ENCODE measurements around the gene REX1BD.

Gene REX1BD

DNA sequence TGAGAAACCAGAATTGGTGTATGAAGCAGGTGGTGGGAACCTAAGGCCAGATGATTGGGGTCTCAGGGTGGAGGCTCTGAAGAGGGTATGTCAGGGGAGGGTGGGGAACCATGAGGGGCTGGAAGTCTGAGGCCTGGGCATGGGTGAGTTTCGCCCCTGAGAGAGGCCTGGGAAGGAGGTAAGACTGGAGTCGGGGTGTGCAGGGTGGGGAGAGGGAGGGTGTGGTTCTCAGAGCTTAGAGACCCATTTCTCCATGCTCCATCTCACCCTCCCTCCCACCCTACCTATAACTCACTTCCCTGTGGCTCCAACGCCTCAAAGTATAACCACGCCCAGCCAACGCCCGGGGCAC lies 47.2 kb downstream of the REX1BD start:
- H3K4me3 ChIP-seq (ENCODE audit: low read depth, low read length) = no peak overlapping the region

DNA sequence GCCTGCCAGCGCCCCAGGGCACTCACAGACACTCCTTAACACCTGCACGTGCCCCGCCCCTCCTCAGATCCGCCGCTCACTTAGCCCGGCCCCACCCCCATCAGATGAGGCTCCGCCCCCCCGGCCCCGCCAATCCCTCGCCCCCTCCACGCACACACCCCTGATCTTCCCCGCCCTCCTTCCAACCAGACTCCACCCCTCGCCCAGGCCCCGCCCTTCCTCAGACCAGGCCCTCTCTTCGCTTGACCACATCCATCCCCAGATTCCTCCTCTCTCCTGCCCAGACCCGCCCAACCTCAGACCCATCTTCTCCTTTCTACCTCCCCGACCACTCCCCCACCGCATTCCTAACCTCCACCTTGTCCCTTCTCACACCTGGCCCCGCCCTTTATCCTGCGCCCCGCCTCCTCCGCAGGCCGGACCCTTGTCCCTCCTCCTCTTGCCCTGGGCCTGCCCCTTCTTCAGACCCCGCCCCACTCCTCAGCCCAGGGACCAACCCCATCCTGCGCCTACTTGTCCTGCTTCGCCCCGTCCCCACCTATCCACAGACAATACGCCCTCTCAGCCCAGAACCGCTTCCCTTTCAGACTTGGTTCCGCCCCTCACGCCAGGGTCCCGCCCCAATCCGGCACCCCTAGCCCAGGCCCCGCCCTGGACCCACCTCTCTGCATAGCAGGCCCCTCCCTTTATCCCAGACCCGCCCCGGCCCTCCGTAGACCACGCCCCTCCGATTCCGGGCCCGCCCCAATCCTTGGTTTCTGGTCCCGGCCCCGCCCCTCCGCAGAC lies 47.8 kb downstream of the REX1BD start:
- TF ChIP-seq, protein P1, sequence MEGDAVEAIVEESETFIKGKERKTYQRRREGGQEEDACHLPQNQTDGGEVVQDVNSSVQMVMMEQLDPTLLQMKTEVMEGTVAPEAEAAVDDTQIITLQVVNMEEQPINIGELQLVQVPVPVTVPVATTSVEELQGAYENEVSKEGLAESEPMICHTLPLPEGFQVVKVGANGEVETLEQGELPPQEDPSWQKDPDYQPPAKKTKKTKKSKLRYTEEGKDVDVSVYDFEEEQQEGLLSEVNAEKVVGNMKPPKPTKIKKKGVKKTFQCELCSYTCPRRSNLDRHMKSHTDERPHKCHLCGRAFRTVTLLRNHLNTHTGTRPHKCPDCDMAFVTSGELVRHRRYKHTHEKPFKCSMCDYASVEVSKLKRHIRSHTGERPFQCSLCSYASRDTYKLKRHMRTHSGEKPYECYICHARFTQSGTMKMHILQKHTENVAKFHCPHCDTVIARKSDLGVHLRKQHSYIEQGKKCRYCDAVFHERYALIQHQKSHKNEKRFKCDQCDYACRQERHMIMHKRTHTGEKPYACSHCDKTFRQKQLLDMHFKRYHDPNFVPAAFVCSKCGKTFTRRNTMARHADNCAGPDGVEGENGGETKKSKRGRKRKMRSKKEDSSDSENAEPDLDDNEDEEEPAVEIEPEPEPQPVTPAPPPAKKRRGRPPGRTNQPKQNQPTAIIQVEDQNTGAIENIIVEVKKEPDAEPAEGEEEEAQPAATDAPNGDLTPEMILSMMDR (IDR thresholded peaks at IDR 0.05; ENCODE audit: control insufficient read depth, extremely low read depth, insufficient read depth) = no peak
- peak; percentile 93 for DNase-seq (ENCODE audit: low read depth)
- peak overlapping the region; percentile 95 for H3K4me3 ChIP-seq (ENCODE audit: low read depth, low read length)

More for the DNA sequence above, 47.2 kb downstream of the REX1BD start:
- no peak for DNase-seq (ENCODE audit: low read depth)
- TF ChIP-seq, protein P1 (IDR thresholded peaks at IDR 0.05; ENCODE audit: control insufficient read depth, extremely low read depth, insufficient read depth) = no peak

DNA sequence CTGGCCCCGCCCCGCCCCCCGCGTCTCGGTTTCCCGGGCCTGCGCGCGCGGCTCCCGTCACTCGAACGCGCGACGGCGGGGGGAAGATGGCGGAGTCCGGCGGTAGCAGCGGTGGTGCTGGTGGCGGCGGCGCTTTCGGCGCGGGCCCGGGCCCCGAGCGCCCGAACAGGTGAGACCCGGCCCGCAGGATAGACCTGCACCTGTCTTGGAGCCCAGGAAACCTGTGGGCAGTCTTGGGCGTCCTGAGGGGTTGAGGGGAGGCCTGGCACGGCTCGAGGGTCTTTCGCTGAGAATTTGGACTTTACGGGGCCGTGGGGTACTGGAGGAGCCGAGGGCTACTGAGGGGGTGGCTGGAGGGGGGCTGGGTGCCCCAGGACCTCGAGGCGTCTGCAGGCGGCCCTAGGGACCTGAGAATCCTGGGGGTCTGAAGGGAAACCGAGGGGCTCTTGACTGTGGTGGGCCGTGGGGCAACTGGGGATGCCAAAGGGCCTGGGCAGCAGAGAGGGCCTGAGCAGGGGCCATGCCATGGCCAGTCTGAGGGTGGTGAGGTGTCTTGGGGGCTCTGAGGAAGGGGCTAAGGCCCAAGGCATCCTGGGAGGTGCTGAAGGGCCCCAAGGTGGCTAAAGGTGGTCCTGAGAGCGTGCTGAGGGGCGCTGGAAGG lies 48.5 kb downstream of the REX1BD start, which contains the start of gene KLHL26:
TSS of gene KLHL26 (plus strand) at position 60 of the 661 bp plus-strand sequence. CDS start at position 87, 27 bp downstream.
- TF ChIP-seq, protein P1 (IDR thresholded peaks at IDR 0.05; ENCODE audit: control insufficient read depth, extremely low read depth, insufficient read depth) = no peak
- DNase-seq (ENCODE audit: low read depth) = no peak
- H3K4me3 ChIP-seq (ENCODE audit: low read depth, low read length) = peak within 1 kb of the TSS; percentile 95

DNA sequence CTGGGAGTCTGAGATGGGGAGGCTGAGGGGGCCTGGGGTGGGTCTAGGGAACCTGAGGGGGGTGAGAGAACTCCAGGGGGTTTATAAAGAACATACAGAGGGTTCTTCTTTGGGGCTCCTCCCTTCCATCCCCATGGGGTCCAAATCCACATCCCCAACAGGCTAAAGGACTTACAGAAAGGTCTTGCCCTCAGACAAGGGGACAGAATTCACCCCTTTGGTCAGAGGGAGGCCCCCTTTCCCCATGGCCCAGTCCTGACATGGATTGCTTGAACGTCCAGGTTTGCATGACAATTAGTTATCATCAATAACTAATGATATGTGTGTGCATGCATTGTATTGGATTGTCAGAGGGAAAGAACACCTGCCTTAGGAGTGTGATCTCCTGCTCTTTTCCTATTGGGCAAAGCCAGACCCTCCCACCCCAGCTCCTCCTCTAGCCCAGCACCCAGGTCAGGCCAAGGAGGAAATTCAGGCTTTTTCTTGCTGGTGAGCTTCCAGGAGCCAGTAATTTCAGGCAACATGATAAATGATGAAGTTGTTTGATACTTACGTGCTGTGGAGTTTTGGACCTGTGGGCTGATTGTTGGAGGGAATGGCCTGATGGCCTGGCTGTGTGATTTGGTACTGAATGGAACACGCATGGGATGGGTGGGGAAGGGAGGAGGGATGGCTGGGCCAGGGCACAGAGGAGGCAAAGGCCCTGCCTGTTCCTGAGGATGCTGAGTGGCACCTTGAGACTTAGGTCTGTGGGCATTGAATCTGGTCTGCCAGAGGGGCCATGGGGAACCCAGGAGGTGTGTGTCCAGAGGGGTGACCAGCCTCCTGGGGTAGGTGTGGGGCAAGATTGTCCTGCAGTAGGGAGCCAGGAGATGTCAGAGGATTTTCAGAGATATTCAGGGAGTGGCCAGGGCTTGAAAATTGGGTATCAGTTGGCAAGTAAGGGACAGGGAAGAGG lies 49.4 kb downstream of the REX1BD start:
- peak overlapping the region; percentile 95 for H3K4me3 ChIP-seq (ENCODE audit: low read depth, low read length)
- TF ChIP-seq, protein P1 (IDR thresholded peaks at IDR 0.05; ENCODE audit: control insufficient read depth, extremely low read depth, insufficient read depth) = no peak
- peak; percentile 65 for DNase-seq (ENCODE audit: low read depth)

DNA sequence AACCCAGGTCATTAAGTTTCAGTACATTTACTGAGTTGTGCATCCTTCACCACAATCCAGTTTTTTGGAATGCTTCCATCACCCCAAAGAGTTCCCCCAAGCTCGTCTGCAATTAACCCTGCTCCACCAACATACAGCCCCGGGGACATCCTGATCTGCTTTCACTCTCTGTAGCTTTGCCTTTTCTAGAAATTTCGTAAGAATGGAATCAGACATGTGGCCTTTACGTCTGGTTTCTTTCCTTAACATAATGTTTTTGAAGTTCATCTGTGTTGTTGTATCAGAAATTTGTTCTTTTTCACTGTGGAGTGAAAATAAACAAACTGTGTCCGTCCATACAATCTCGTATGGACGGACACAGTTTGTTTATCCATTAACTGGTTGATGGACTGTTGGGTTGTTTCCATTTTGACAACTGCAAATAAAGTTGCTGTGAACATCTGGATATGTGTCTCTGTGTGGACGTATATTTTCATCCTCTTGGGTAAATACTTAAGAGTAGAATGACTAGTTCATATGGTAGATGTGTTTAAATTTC lies 51.2 kb downstream of the REX1BD start:
- H3K4me3 ChIP-seq (ENCODE audit: low read depth, low read length) = no peak overlapping the region
- TF ChIP-seq, protein P1 (IDR thresholded peaks at IDR 0.05; ENCODE audit: control insufficient read depth, extremely low read depth, insufficient read depth) = no peak
- no peak for DNase-seq (ENCODE audit: low read depth)
